Loucy (cell line): ENCODE results near the gene GMPPA.

Experiments used
- CTCF ChIP-seq: fragments of 200-600 bp; sonication (generic); conservative IDR thresholded peaks from 2 replicates; pipeline ENCODE4 v1.5.1; 2014; ENCODE audit warnings: mild to moderate bottlenecking, antibody characterized with exemption, low read length
- EZH2phosphoT487 ChIP-seq: fragments of 200-600 bp; IDR thresholded peaks from 2 replicates; pipeline ENCODE4 v1.6.1; 2018; ENCODE audit warnings: antibody characterized with exemption, mild to moderate bottlenecking, moderate library complexity, borderline replicate concordance

GRCh38 chr2:219555956-219556355 is 57.3 kb downstream of the GMPPA start:
- TF ChIP-seq CTCF: no peak
- TF ChIP-seq EZH2phosphoT487: no peak
